Measurements from ENCODE around the gene FADS1. TPM values are rescaled to one million over a fixed set of nuclear protein-coding genes. Genes with fewer than 3 reads are reported as not detected.

Gene FADS1
- total and polyA plus RNA-seq, 7 donors = 8.6 to 93.2 (median 17.2) TPM

GRCh38 chr11:61764606-61765260 is 52.1 kb downstream of the FADS1 start:
- WGBS, 3 donors = 32 to 50% (median 42%) methylated on average over 18 to 22 of the region's 22 CpGs
- Histone ChIP-seq H3K4me3 (no peak overlapping the region), H3K4me1 (no peaks in the 10 kb centered on the region), H3K27me3 (ENCODE audit: insufficient read depth in 3 of 3, low read length in 2 of 3) (peaks cover 0 to 26% (median 8%) of the 10 kb centered on the region in 3 donors), H3K9me3 (no peaks in the 10 kb centered on the region), H3K36me3 (ENCODE audit: insufficient read depth in 1 of 2, low read depth in 1 of 2) (no peaks in the 10 kb centered on the region), H3K27ac (no peak overlapping the region)
- intact Hi-C loops (cut with DNase I) = no loop called here
- ATAC-seq (no peak), DNase-seq (no peak)
- TF ChIP-seq, protein P1, sequence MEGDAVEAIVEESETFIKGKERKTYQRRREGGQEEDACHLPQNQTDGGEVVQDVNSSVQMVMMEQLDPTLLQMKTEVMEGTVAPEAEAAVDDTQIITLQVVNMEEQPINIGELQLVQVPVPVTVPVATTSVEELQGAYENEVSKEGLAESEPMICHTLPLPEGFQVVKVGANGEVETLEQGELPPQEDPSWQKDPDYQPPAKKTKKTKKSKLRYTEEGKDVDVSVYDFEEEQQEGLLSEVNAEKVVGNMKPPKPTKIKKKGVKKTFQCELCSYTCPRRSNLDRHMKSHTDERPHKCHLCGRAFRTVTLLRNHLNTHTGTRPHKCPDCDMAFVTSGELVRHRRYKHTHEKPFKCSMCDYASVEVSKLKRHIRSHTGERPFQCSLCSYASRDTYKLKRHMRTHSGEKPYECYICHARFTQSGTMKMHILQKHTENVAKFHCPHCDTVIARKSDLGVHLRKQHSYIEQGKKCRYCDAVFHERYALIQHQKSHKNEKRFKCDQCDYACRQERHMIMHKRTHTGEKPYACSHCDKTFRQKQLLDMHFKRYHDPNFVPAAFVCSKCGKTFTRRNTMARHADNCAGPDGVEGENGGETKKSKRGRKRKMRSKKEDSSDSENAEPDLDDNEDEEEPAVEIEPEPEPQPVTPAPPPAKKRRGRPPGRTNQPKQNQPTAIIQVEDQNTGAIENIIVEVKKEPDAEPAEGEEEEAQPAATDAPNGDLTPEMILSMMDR (IDR thresholded peaks at IDR 0.05) = no peak

GRCh38 chr11:61763930-61764605 is 52.7 kb downstream of the FADS1 start:
- ATAC-seq (no peak), DNase-seq (no peak)
- intact Hi-C loops (cut with DNase I) = no loop called here
- Histone ChIP-seq H3K27me3 (ENCODE audit: insufficient read depth in 3 of 3, low read length in 2 of 3) (peaks cover 0 to 26% (median 8%) of the 10 kb centered on the region in 3 donors), H3K4me3 (no peak overlapping the region), H3K27ac (no peak overlapping the region), H3K4me1 (no peaks in the 10 kb centered on the region), H3K9me3 (no peaks in the 10 kb centered on the region), H3K36me3 (ENCODE audit: insufficient read depth in 1 of 2, low read depth in 1 of 2) (no peaks in the 10 kb centered on the region)
- TF ChIP-seq, protein P1 (IDR thresholded peaks at IDR 0.05) = no peak
- 56 to 63% (median 56%) methylated on average over 23 of the region's 23 CpGs for WGBS, 3 donors

DNA sequence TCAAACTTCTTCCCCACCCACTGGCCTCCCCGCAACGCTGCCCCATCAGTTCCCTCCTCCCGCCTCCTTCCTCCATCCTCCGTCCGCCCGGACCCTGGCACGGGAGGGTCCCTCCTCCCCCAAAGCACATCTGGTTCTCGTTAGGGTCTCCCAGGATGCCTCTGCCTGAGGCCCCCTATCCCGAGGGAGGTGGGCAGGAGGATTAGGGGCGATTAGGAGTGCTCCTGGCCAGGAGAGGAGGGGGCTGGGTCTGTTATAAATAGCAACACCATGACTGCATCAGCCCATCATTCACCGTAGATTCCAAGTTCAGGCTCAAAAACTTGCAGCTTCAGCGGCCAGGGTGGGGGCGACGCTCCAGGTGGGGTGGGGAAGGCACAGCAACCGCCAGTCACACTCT is 54.0 kb downstream of the FADS1 start:
- peaks cover 0 to 26% (median 8%) of the 10 kb centered on the region in 3 donors for H3K27me3 ChIP-seq (ENCODE audit: insufficient read depth in 3 of 3, low read length in 2 of 3)
- ATAC-seq = no peak
- 19 to 25% (median 23%) methylated on average over 15 of the region's 15 CpGs for WGBS, 3 donors

DNA sequence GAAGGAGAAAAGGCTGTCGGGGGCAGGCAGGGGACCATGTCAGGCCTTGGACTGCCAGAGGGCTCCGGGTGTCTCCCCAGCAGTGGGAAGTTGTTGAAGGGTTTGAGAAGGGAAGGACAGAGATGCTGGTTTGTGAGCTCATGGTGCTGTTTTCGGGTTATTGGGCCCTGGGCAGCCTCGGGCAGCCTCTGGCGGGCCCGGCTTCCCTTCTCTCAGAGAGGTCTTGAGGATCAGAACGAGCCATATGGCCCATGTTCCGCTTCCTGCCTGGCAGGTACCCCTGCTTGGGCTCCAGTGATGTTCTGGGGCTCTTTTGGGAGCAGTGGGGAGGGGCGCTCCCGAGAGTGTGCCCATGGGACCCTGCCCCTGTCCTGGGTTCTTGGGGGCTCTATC is 54.6 kb downstream of the FADS1 start:
- Histone ChIP-seq H3K9me3 (no peaks in the 10 kb centered on the region), H3K4me3 (no peak overlapping the region), H3K36me3 (ENCODE audit: insufficient read depth in 1 of 2, low read depth in 1 of 2) (no peaks in the 10 kb centered on the region), H3K4me1 (no peaks in the 10 kb centered on the region), H3K27me3 (ENCODE audit: insufficient read depth in 3 of 3, low read length in 2 of 3) (peaks cover 0 to 26% (median 8%) of the 10 kb centered on the region in 3 donors), H3K27ac (no peak overlapping the region)
- intact Hi-C loops (cut with DNase I) = no loop called here
- TF ChIP-seq, protein P1 (IDR thresholded peaks at IDR 0.05) = no peak
- ATAC-seq (no peak), DNase-seq (no peak)
- 59 to 71% (median 61%) methylated on average over 8 to 10 of the region's 10 CpGs for WGBS, 3 donors

More for the DNA sequence above, 54.0 kb downstream of the FADS1 start:
- TF ChIP-seq, protein P1 (IDR thresholded peaks at IDR 0.05) = no peak
- intact Hi-C loops (cut with DNase I) = no loop called here
- H3K4me1 ChIP-seq = no peaks in the 10 kb centered on the region
- H3K36me3 ChIP-seq (ENCODE audit: insufficient read depth in 1 of 2, low read depth in 1 of 2) = no peaks in the 10 kb centered on the region
- DNase-seq = no peak
- H3K9me3 ChIP-seq = no peaks in the 10 kb centered on the region
- H3K4me3 ChIP-seq = no peak overlapping the region
- no peak overlapping the region for H3K27ac ChIP-seq

Data from psoas muscle (tissue), 8 donors.